ENCODE measurements around the gene FAM171A2. TPM values are rescaled to one million over a fixed set of nuclear protein-coding genes. Genes with fewer than 3 reads are reported as not detected.

Gene FAM171A2
- total and polyA plus RNA-seq, 2 donors (not counting 1 experiment from before 2014, with no cell fraction given) = 1.7 to 5.0 TPM

DNA sequence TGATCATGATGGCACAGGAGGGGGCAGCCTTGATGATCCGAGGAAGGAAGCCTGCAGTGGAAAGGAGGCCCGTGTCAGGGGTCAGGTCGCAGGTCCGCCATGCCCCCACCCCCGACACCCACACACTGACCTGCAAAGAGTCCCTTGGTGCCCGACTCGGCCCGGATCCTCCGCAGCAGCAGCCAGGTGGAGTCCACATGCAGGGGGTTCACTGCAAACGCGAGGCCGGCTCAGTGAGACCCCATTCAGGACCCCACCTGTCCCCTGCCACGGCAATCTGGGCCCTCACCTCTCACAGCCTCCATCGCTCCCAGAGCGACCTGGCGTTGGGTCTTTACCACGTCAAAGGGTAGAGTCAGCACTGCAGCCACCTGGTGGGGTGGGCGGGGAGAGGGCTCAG is 43.6 kb downstream of the FAM171A2 start:
- Histone ChIP-seq H3K4me1 (ENCODE audit: control insufficient read depth, extremely low read depth, insufficient read depth, low read length) (no peaks in the 10 kb centered on the region), H3K9me3 (ENCODE audit: control insufficient read depth, insufficient read depth, low read depth, low read length) (no peaks in the 10 kb centered on the region), H3K36me3 (ENCODE audit: control insufficient read depth, insufficient read depth, low read length) (peaks cover 7% of the 10 kb centered on the region), H2AFZ (ENCODE audit: low read length) (no peak overlapping the region), H4K20me1 (ENCODE audit: control insufficient read depth, extremely low read depth, insufficient read depth, low read length) (no peaks in the 10 kb centered on the region), H3K9ac (ENCODE audit: insufficient read depth, low read length) (no peak overlapping the region), H3K4me3 (replicated peaks in 1 of 4; ENCODE audit: control extremely low read depth in 1 of 4, insufficient read depth in 1 of 4, low read depth in 3 of 4, low read length in 4 of 4) (no peak overlapping the region), H3K27ac (ENCODE audit: insufficient read depth, low read length) (no peak overlapping the region), H3K4me2 (ENCODE audit: extremely low read depth, insufficient read depth, low read length) (no peak overlapping the region), H3K27me3 (ENCODE audit: control insufficient read depth, insufficient read depth, low read length) (peaks cover 15% of the 10 kb centered on the region), H3K79me2 (ENCODE audit: control insufficient read depth, insufficient read depth, low read length) (peaks cover 6% of the 10 kb centered on the region)
- no peak for TF ChIP-seq EZH2 (IDR thresholded peaks at IDR 0.05; ENCODE audit: low read length, missing control alignments)
- TF ChIP-seq CTCF (conservative IDR thresholded peaks at IDR 0.05 in 1 of 2, IDR thresholded peaks at IDR 0.05 in 1 of 2; ENCODE audit: low read depth in 1 of 2, low read length in 2 of 2) = no peak
- no peak for DNase-seq (ENCODE audit: low read depth in 2 of 2)

DNA sequence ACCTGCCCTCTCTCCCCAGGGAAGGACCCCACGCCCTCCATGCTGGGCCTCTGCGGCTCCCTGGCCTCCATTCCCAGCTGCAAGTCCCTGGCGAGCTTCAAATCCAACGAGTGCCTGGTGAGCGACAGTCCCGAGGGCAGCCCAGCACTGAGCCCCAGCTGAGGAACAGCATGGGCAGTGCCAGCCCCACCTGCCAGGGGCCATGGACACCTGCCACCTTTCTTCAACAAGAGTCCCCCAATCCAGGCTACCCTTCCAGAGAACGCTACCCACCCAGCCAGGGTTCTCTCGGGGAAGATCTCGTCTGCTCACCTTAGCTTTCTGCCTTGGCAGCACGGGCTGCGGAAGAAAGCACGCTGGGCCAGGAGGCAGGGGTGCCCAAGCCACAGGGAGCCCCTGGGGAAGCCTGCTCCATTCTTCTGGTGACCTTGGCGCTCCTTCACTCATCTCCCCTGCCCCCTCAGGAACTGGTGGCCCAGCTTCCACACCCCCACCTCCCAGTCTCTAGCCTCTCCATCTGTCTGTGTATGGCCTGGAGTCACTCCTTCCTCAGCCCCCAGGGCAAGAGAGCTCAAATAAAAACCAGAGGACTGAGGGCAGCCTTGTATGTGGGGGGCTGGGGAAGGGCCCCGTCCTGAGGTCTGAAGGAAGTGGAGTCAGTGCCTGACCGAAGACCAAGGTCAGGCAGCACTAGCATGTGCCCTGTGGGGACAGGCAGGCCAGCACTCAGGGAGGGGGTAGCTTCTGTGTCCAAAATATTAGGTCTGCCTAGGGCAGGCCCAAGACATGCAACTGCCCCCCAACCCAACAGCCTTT is 45.4 kb downstream of the FAM171A2 start:
- peaks cover 29% of the 10 kb centered on the region for H3K27me3 ChIP-seq (ENCODE audit: control insufficient read depth, insufficient read depth, low read length)
- no peak overlapping the region for H3K4me3 ChIP-seq (replicated peaks in 1 of 4; ENCODE audit: control extremely low read depth in 1 of 4, insufficient read depth in 1 of 4, low read depth in 3 of 4, low read length in 4 of 4)
- no peak overlapping the region for H2AFZ ChIP-seq (ENCODE audit: low read length)
- no peaks in the 10 kb centered on the region for H4K20me1 ChIP-seq (ENCODE audit: control insufficient read depth, extremely low read depth, insufficient read depth, low read length)
- TF ChIP-seq CTCF (conservative IDR thresholded peaks at IDR 0.05 in 1 of 2, IDR thresholded peaks at IDR 0.05 in 1 of 2; ENCODE audit: low read depth in 1 of 2, low read length in 2 of 2) (no peak), EZH2 (IDR thresholded peaks at IDR 0.05; ENCODE audit: low read length, missing control alignments) (no peak)
- no peaks in the 10 kb centered on the region for H3K79me2 ChIP-seq (ENCODE audit: control insufficient read depth, insufficient read depth, low read length)
- no peak for DNase-seq (ENCODE audit: low read depth in 2 of 2)
- H3K4me1 ChIP-seq (ENCODE audit: control insufficient read depth, extremely low read depth, insufficient read depth, low read length) = no peaks in the 10 kb centered on the region
- H3K9me3 ChIP-seq (ENCODE audit: control insufficient read depth, insufficient read depth, low read depth, low read length) = no peaks in the 10 kb centered on the region
- no peak overlapping the region for H3K9ac ChIP-seq (ENCODE audit: insufficient read depth, low read length)
- no peak overlapping the region for H3K27ac ChIP-seq (ENCODE audit: insufficient read depth, low read length)
- peaks cover 7% of the 10 kb centered on the region for H3K36me3 ChIP-seq (ENCODE audit: control insufficient read depth, insufficient read depth, low read length)
- no peak overlapping the region for H3K4me2 ChIP-seq (ENCODE audit: extremely low read depth, insufficient read depth, low read length)

DNA sequence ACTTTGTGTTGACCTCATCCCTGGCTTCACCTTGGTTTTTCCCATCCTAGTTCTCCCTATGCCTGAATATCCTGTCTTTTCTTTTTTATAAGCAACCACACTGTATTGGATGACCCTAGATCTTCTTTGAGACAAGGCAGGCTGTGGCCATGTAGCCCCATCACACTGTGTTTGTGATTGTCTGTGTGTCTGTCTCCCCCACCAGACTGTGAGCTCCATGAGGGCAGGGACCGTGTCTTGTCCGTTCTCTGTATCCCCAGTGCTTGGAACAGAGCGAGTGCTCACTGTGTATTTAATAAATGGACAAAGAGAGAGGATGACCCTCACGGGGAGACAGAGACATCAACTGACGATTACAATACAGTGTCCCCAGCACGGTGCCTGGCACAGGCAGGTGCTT is 46.1 kb downstream of the FAM171A2 start:
- H3K9ac ChIP-seq (ENCODE audit: insufficient read depth, low read length) = no peak overlapping the region
- H3K27me3 ChIP-seq (ENCODE audit: control insufficient read depth, insufficient read depth, low read length) = peaks cover 29% of the 10 kb centered on the region
- no peaks in the 10 kb centered on the region for H3K4me1 ChIP-seq (ENCODE audit: control insufficient read depth, extremely low read depth, insufficient read depth, low read length)
- H4K20me1 ChIP-seq (ENCODE audit: control insufficient read depth, extremely low read depth, insufficient read depth, low read length) = no peaks in the 10 kb centered on the region
- H2AFZ ChIP-seq (ENCODE audit: low read length) = no peak overlapping the region
- H3K4me2 ChIP-seq (ENCODE audit: extremely low read depth, insufficient read depth, low read length) = no peak overlapping the region
- no peaks in the 10 kb centered on the region for H3K9me3 ChIP-seq (ENCODE audit: control insufficient read depth, insufficient read depth, low read depth, low read length)
- peaks cover 7% of the 10 kb centered on the region for H3K36me3 ChIP-seq (ENCODE audit: control insufficient read depth, insufficient read depth, low read length)
- no peak overlapping the region for H3K4me3 ChIP-seq (replicated peaks in 1 of 4; ENCODE audit: control extremely low read depth in 1 of 4, insufficient read depth in 1 of 4, low read depth in 3 of 4, low read length in 4 of 4)
- H3K27ac ChIP-seq (ENCODE audit: insufficient read depth, low read length) = no peak overlapping the region
- H3K79me2 ChIP-seq (ENCODE audit: control insufficient read depth, insufficient read depth, low read length) = no peaks in the 10 kb centered on the region
- TF ChIP-seq CTCF (conservative IDR thresholded peaks at IDR 0.05 in 1 of 2, IDR thresholded peaks at IDR 0.05 in 1 of 2; ENCODE audit: low read depth in 1 of 2, low read length in 2 of 2) (no peak), EZH2 (IDR thresholded peaks at IDR 0.05; ENCODE audit: low read length, missing control alignments) (no peak)
- no peak for DNase-seq (ENCODE audit: low read depth in 2 of 2)

Data from fibroblast of lung (primary cell).